ENCODE measurements around the gene TMEM186.
"Not testable (repeated sequence)": the region's sequence is repeated elsewhere in the genome, so short reads cannot be mapped to it uniquely, and the experiment has no call there.

Gene TMEM186

GRCh38 chr16:8768283-8768682 lies 29.2 kb downstream of the TMEM186 start:
- DNase-seq: no peak

DNA sequence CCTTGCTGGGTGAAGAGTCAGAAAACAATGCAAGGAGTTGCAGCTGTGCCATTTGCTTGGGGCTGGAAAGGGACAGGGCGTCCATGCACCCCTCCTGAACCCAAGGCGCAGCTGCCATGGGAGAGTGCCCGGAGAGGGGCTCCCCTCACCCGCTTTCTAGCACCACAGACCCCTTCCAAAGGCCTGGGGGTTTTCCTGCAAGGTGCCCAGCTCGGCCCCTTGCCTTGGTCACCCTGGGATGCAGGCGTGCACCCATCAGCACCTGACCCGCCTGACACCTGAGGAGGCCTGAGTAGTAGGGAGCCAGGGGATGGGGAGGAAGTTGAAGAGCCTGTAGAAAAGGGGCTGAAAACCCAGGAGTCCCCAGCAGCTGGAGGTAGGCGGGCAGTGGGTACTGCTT lies 30.3 kb downstream of the TMEM186 start:
- no peak for DNase-seq

DNA sequence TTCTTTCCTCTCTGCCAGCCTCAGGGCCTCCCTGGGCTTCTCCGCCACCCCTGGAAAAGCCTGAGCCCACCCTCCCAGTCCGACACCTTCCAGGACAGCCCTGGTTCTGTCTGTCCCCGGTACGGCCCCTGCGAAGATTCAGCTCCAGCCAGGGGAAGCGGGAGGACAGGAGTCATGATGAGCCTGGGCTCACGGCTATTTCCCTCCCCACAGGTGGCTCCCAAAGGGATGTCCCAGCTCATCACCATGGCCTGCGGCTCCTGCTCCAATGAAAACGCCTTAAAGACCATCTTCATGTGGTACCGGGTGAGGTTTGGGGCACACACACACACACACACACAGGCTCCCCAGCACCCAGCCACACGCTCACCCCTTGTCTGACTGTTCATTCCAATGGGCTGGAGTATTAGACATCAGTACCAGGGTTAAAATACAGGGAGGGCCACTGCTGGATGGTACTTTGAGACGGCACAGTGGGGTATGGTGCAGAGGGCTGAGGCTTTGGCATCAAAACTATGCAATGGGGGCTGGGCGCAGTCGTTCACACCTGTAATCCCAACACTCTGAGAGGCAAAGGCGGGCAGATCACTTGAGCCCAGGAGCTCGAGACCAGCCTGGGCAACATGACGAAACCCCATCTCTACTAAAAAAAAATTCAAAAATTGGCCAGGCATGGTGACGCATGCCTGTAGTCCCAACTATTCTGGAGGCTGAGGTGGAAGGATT lies 32.8 kb downstream of the TMEM186 start:
- no peak for DNase-seq

GRCh38 chr16:8763899-8764298 lies 33.5 kb downstream of the TMEM186 start:
- no peak for DNase-seq

- DNase-seq: no peak
Measured at GRCh38 chr16:8763083-8763482, 34.4 kb downstream of the TMEM186 start.

DNA sequence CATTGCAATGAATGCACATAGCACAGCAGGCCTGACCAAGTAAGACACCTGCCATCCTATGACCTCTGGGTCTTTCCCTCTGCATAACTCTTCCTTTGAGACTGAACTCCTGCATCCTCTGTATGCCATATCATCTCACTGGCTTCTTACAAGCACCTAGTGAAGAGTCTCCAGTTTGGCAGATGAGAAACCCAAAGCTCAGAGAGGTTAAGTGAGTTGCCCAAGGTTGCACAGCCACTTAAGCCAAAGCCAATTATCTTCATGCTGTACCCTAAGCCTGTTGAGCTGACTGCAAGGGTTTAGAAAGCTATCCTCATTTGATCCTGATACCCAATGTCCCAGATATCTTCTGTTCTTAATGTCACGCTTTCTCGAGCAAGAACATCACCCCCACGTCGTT lies 35.2 kb downstream of the TMEM186 start:
- DNase-seq: peak; percentile 77

DNA sequence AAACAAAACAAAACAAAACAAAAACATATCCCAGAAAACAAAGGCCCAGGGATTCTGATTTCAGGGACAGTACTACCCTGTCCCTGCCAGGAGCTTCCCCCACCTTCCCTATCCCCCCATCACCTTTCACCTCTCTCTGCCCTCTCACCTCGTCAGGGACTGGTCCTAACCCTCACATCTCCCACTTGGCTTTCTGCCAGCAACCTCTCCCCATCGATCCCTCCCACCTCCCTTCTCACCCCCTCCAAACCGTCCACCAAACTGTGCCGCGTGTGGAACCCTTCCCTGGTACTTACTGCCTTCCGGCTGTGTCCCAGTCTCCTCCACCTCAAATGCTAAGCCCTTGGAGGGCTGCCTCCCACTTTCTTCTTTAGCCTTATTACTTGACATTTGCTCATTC lies 36.4 kb downstream of the TMEM186 start:
- DNase-seq: peak; percentile 36

- no peak for DNase-seq
Measured at GRCh38 chr16:8760021-8760420, 37.4 kb downstream of the TMEM186 start.

GRCh38 chr16:8758022-8758421 lies 39.4 kb downstream of the TMEM186 start:
- no peak for DNase-seq

DNA sequence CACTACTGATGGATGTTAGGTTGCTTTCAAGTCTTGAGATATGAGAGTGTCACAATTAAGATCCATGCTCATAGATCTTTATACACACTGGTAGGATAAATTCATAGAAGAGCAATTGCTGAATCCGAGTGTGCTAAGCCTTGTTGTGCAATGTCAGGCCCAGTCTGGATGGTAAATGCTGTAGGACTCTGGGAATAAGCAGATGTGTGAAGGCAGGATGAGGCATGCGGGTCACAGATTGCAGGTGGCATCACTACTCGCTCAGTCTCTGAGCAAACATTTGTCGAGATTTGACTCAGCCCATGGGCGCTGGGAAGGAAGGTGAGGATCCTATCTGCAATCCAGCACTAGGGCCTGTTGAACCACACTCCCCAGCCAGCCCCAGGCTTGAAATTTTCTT lies 40.7 kb downstream of the TMEM186 start:
- no peak for DNase-seq

GRCh38 chr16:8753416-8754054 lies 43.9 kb downstream of the TMEM186 start:
- DNase-seq: no peak

DNA sequence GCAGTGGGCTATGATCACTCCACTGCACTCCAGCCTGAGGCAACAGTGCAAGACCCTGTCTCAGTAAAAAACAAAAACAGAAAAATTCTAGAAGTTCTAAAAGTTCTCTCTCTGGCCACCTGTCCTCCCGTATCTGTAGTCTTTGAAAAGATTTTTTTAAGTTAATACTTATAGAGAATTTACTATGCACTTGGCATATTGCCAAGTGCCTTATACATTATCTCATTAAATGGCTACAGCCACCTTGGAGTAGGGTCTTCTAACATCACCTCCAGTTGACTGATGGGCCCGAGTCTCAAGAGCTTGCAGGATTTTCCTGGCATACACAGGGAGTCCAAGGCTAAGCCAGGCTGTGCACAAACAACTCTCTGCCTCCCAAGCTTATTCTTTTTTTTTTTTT lies 44.7 kb downstream of the TMEM186 start:
- DNase-seq: no peak

DNA sequence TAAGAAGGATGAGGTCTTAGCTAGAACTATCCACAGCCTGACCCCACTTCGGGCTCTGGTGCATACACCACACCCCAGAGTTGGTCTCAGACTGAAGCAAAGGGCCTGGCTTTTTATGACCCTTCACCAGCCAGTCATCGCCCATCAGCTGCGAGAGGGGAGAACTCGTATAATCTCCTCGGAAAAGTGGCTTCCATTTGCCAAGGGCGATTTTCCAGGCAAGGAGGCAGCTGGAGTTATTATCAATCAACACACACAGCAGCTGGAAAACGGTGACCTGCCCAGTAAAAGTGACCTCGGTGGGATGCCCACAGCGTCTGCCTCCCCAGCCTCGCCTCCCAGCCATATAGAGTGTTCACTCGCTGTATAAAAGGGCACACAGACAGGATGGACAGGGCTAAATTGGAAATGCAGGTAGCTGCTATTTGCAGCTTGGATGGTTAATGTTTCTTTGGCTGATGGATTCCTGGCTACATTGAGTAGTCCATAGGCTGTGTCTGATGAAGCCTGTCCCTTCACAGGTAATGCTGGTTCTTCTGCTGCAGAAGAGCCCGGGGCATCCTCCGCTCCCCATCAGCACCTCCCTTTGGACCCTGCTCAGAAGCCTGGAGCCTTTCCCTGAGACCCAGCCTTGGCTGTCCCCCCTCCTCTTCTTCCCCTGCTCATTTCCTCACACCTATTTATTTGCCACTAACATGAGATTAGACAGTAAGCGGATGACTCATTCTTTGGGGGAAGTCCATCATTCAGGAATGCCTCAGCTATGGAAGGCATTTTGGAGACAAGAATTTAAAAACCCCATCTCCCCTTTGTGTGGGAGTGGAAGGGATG lies 45.7 kb downstream of the TMEM186 start:
- DNase-seq: peak; percentile 24

DNA sequence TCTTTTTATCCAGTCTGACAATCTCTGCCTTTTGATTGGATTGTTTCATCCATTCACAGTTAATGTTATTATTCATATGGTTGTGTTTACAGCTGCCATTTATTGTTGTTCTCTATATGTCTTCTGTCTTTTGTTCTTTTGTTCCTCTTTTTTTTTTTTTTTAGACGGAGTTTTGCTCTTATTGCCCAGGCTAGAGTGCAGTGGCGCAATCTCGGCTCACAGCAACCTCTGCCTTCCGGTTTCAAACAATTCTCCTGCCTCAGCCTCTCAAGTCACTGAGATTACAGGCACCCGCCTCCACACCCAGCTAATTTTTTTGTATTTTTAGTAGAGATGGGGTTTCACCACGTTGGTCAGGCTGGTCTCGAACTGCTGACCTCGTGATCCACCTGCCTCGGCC lies 48.5 kb downstream of the TMEM186 start:
- DNase-seq: not testable (repeated sequence)
